Loucy (cell line): ENCODE results near the gene SLC25A21.

Experiments
- CTCF ChIP-seq: fragments of 200-600 bp; sonication (generic); conservative IDR thresholded peaks from 2 replicates; pipeline ENCODE4 v1.5.1; 2014; ENCODE audit warnings: mild to moderate bottlenecking, antibody characterized with exemption, low read length
- EZH2phosphoT487 ChIP-seq: fragments of 200-600 bp; IDR thresholded peaks from 2 replicates; pipeline ENCODE4 v1.6.1; 2018; ENCODE audit warnings: antibody characterized with exemption, mild to moderate bottlenecking, moderate library complexity, borderline replicate concordance

- TF ChIP-seq EZH2phosphoT487 (no peak), CTCF (no peak)
These were observed 192.5 kb downstream of the SLC25A21 start for GRCh38 chr14:36979863-36980262.
